GM18868 (cell line): Measurements from ENCODE around the gene YTHDF2.
"Not testable (repeated sequence)": the region's sequence is repeated elsewhere in the genome, so short reads cannot be mapped to it uniquely, and the experiment has no call there.

ENCODE experiments used
- ATAC-seq: cut with Tn5 transposase; IDR thresholded peaks from one replicate; pipeline ENCODE4 v1.9.1; 2021; ENCODE audit warnings: mild to moderate bottlenecking, moderate library complexity; ENCODE audit not compliant: unreplicated experiment

Gene YTHDF2

DNA sequence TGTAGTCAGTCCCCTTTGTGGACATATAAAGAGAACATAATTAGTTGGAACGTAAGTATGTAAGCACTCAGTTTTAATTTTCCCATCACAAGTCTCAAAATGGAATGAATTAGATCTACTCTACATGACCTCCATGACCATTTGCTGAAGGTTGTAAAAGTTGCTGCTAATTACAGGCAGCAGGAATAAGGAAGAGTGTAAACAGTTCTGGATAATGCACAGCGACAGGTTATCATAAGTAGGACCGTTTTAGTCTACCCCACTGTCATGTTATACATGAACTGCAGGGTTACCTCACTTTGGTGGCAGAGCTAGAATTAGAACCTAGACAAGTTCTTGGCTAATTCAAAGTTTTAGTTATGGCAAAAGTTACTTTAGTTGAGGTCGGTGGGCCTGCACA lies 21.7 kb downstream of the YTHDF2 start:
- ATAC-seq, result no peak

DNA sequence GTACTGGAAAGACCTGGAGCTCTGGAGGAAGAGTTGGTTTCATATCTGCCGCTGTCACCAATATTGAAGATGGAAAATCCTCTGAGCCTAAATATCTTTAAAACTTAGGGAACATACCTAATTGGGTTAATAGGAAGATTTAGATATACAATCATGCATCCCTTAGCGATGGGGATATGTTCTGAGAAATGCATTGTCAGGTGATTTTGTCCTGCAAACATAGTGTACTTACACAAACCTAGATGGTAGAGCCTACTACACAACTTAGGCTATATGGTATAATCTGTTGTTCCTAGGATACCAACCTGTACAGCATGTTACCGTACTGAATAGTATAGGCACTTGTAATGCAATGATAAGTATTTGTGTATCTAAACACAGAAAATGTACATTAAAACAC lies 22.5 kb downstream of the YTHDF2 start:
- no peak for ATAC-seq

DNA sequence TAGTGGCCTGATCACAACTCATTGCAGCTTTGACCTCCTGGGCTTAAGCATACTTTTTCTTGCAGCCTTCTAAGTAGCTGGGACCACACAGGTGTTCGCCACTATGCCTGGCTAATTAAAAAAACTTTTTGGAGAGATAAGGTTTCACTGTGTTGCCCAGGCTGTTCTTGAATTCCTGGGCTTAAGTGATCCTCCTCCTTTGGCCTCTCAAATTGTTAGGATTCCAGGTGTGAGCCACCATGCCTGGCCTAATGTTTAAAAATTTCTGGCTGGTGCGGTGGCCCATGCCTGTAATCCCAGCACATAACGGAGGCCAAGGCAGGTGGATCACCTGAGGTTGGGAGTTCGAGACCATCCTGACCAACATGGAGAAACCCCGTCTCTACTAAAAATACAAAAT lies 24.4 kb downstream of the YTHDF2 start:
- no peak for ATAC-seq

DNA sequence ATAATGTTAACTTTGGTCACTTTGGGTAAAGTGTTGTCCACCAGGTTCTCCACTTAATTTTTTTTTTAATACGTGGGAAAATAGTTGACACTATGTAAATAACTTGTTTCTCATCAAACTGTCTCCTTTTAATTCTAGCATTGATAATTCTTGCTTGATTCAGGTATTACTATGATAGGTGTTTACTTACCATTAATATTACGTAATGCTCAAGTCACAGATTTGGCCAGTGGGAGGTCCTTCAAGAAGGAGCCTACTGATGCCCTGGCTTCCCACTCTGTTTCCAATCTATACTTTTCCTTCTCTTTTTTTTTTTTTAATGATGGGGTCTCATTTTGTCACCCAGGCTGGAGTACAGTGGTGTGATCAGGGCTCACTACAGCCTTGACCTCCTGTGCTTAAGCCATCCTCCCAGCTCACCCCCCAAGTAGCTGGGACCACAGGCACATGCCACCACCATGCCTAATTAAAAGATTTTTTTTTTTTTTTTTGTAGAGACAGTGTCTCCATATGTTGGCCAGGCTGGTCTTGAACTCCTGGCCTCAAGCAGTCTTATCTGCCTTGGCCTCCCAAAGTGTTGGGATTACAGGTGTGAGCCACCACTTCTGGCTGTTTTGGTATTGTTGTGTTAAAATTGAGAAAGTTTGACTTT lies 29.9 kb downstream of the YTHDF2 start:
- ATAC-seq, result no peak

DNA sequence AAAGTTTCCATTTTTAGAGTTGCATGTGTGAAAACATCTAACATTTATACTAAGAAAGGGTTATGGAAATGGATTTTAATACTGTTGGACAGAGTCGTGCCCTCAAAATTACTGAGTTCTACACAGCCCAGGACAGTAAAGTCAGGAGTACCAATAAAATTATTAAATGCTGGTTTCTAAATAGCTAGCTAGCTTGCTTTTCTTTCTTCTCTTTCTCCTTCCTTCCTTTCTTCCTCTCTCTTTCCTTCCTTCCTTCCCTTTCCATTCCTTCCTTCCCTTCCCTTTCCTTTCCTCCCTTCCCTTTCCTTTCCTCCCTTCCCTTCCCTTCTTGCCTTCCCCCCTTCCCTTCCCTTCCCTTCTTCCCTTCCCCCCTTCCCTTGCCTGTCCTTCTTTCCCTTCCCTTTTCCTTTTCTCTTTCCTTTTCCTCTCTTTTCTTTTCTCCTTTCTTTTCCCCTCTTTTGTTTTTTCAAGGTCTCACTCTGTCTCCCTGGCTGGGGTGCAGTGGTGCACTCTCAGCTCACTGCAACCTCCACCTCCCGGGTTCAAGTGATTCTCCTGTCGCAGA lies 33.9 kb downstream of the YTHDF2 start:
- no peak for ATAC-seq

DNA sequence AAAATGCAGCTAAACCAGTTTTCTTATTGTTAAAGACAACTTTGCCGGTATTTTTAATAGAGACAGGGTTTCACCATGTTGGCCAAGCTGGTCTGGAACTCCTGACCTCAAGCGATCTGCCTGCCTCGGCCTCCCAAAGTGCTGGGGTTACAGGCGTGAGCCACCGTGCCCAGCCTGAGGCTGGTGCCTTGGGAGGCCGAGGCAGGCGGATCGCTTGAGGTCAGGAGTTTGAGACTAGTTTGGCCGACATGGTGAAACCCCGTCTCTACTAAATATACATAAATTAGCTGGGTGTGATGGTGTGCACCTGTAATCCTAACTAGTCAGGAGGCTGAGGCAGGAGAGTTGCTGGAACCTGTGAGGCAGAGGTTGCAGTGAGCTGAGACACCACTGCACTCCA lies 35.2 kb downstream of the YTHDF2 start:
- ATAC-seq, result not testable (repeated sequence)

DNA sequence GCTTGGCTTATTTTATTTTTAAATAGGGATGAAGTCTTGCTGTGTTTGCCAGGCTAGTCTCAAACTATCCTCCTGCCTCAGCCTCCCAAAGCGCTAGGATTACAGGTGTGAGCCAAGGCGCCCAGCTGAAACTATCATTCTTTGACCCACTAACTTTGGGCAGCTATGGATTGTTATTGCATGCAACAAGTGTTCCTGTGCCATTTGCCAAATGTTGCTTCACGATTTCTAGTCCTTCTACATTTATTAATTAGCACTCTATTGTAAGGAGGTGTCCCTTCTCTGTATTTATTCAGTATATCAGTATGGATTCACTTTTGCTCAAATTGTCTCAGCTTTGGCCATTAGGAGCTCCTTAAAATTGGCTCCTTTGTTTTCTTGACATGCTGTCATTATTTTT lies 36.4 kb downstream of the YTHDF2 start:
- ATAC-seq, result no peak

DNA sequence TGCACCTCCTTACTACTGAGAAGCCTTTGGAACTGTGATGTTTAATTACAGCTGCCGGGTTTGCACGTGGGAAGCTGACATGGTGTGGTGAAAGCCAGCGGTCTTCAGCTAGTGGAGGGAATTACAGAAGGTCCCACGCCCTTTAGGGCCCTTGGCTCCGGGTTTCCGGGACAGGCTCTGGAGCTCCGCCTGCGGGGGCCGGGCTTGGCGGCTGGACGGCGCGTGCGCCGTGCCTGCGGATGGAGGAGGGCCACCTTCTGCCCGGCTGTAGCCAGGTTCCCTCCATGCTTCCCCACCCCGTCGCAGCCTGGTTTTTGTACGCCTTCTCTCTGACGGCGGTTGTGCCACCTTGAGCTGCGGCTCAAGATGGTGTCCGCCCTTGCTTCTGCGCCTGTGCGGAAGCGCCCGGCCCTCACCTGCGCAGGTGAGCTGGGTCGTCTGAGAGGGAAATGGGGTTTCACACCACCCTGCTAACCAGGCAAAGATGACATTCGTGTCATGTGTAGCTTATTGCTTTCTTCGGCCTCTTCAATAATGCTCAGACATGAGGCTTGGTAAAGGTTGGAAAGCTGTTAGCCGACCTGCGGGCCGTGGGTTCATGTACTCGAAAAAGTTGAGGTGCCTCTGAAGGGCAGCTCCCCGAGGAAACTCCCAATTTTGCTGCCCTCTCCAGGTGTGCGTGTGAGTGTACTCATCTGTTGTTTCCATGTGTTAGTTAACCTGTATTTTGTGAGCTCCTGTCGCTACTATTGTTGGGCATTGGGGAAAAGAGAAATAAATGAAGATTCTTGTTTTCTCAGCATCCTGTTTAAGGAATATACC lies 38.6 kb downstream of the YTHDF2 start:
- ATAC-seq, result no peak

DNA sequence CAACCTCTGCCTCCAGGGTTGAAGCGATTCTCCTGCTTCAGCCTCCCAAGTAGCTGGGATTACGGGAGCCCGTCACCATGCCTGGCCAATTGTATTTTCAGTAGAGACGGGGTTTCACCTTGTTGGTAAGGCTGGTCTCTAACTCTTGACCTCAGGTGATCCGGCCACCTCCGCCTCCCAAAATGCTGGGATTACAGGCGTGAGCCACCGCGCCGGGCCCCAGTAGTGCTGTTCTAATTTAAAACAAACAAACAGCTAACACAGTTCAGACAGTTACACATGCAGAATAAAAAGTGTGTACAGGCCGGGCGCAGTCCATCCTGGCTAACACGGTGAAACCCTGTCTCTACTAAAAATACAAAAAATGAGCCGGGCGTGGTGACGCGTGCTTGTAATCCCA lies 39.6 kb downstream of the YTHDF2 start:
- ATAC-seq, result no peak

DNA sequence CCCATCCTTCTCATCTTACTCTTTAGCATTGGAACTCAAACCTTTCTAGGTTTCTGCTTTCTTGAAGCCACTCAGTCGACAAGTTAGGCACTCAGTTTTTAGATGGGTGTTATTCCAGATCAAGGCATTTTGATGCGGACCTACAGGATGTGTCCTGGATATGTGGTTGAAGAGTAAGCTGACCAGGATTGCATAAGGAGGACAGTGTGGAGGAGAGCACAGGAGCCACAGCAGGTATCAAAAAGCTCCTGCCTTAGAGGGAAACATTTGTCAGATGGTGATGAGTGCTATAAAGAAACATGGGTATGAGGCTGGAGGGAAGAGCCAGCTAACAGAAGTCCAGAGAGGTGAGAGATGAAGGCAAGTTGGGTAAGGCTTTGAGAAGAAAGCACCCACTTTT lies 41.3 kb downstream of the YTHDF2 start:
- no peak for ATAC-seq

DNA sequence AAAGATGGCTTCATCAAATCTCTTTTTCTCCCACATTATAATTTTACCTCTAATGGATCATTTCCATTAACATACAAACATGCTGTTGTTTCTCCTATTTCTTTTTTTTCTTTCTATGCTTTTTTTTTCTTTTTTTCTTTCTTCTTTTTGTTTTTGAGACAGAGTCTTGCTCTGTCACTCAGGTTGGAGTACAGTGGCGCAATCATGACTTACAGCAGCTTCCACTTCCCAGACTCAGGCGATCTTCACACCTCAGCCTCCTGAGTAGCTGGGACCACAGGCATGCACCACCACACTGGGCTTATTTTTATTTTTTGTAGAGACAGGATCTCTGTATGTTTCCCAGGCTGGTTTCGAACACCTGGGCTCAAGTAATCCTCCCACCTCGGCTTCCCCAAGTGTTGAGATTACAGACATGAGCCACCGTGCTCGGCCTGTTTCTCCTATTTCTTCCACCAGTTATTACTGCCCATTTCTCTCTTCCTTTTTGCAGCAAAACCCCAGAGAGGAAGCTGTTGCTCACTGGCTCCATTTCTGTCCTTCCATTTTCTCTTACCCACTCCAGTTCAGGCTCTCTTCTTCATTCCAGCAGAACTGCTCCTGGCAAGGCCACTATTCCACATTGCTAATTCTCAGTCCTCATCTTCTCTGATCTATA lies 43.1 kb downstream of the YTHDF2 start:
- ATAC-seq, result no peak

DNA sequence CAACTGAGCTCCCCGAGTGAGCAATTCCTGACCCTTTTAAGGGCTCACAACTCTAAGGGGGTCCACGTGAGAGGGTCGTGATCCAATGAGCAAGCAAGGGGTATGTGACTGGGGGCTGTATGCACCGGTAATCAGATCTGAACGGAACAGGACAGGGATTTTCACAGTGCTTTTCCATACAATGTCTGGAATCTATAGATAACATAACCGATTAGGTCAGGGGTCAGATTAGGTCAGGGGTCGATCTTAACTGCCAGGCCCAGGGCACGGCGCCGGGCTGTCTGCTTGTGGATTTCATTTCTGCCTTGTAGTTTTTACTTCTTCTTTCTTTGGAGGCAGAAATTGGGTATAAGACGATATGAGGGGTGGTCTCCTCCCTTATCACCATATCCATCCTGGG lies 44.6 kb downstream of the YTHDF2 start:
- ATAC-seq, result no peak

DNA sequence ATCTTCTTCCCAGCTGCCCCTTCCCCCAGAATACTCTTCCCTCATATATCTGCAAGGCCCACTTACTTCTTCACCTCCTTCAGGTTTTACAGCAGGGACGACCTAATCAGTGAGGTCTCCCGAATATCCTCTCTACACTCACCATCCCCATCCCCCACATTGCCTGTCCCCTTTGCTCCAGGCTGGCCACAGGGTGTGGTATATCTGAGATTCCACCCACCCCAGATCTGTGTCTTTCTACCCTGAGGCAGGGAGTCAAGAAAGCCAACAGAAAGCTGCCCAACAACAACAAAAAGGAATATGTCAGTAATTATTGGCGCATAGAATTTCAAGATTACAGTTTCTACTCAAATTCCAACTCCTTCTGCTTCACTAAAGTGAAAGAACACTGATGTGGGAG lies 45.3 kb downstream of the YTHDF2 start:
- ATAC-seq, result no peak

DNA sequence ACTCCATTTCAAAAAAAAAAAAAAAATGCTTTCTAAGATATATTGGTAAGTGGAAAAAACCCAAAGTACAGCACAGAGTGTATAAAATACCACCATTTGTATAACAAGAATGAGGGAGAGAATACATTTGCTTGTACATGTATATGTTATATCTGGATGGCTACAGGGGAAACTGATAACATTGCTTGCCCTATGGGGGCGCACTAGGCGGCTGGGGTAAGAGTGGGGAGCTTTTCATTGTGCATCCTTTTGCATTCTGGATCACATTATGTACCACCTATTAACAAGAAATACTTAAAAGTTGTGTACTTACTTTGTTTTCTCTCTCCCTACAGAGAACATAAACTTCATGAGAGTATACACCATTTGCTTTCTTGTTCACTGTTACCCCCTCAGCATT lies 46.6 kb downstream of the YTHDF2 start:
- no peak for ATAC-seq

DNA sequence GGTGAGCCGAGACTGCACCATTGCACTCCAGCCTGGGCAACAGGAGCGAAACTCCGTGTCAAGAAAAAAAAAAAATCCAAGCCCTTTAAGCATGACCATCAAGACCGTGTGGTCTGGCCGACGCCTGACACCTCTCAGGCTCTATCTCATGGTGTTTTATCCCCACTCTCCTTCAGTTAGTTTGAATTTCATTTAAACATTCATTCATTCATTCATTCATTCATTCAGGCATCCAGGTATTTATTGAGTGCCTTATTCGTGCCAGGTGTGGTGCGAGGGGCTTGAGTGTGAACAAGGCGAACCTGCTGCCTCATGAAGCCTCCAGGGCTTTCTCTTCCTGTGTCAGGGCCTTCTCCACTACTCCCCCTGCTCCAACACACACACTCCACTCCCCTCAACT lies 52.7 kb downstream of the YTHDF2 start:
- no peak for ATAC-seq

DNA sequence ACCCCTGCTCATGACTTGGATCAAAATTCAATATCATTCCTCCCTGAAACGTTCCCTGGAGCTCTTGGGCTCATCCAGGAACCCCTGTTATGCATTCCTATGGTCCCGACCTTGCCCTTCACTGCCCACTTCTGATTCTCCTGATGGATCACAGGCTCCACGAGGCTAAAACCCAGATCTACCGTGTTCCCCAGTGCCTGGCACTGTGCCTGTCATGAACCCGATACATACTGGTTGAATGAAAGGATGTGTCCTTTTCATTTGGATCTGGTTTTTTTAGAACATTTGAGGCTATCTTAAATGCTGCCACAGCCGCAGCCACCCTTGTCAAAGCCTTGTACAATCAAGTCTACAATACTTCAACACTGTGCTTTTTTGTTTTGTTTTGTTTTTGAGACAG lies 53.1 kb downstream of the YTHDF2 start:
- no peak for ATAC-seq

DNA sequence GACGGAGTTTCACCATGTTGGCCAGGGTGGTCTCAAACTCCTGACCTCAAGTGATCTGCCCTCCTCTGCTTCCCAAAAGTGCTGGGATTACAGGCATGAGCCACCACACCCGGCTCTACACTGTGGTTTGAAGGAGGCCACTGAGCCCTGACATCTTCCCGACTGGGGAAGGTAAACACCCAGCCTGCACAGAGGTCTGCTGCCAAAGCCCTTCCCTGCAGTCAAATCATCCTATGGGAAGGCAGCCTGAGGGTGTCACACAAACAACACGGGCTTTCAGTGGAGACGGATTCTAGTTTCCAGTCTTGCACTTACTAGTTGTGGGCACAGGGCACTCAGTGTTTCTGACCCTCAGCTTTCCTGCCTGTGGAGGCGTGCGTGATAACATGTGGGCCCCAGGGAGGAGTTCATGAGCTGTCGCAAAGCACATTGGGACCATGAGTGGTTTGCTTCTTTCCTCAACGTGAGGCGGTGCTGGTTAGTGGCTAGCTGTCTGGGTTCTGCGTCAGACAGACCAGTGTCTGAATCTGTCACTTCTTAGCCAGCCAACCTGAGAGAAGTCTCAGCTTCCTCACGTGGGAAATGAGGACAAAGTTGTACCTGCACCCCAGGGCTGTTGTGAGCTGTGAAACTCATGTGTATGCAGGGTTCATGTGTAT lies 53.8 kb downstream of the YTHDF2 start:
- ATAC-seq, result no peak

DNA sequence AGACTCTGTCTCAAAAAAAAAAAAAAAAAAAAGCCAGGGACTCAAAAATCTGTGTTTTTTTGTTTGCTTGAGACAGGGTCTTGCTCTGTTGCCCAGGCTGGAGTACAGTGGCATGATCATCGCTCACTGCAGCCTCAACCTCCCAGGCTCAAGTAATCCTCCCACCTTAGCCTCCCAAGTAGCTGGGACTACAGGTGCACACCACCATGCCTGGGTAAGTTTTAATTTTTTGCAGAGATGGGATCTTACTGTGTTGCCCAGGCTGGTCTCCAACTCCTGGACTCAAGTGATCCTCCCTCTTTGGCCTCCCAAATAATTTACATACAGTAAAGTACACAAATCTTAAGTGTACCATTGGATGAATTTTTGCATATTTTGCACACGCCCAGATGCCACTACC lies 55.2 kb downstream of the YTHDF2 start:
- not testable (repeated sequence) for ATAC-seq

DNA sequence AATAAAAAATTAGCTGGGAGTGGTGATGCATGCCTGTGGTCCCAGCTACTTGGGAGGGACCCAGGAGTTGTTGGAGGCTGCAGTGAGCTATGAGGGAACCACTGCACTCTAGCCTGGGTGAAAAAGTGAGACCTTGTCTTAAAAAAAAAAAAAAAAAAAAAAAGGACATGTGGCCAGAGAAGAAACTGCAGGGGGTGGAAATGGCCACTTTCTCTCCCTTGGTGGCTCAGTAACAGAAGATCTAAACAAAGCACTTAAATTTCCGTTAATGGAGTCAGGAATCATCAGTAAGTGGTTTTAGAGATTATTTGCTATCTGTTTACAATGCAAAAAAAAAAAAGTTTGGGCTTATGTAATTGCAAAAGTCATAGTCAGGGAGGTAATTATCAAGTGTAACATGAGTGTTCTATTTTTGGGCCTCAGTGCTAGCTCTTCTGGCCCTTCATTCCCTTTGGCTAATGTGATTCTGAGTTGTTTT lies 55.9 kb downstream of the YTHDF2 start:
- no peak for ATAC-seq

DNA sequence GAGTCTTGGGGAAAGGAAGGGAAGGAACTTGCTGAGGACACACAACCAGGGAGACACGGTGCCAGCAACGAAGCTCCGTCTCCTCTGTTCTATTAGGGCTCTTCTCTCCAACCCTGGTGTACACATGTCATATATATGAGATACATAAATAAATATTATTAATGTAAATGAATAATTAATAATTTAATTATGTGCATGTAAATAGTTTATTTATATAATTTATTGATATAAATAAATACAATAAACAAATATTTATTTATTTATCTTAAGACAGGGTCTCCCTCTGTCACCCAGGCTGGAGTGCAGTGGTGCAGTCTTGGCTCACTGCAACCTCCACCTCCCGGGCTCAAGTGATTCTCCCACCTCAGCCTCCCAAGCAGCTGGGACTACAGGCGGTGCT lies 57.8 kb downstream of the YTHDF2 start:
- not testable (repeated sequence) for ATAC-seq
